ENCODE data around the gene NACC1.

GRCh38 chr19:13078381-13078780 lies 39.7 kb upstream of the NACC1 start:
- TF ChIP-seq CTCF (IDR thresholded peaks at IDR 0.05) (no peak), POLR2A (IDR thresholded peaks at IDR 0.05) (no peak)

Measured in ovary (tissue), 3 donors.